Ishikawa (cell line): Measurements from ENCODE around the gene RETSAT.

Experiments
- CEBPB ChIP-seq: IDR thresholded peaks from 2 replicates; pipeline ENCODE4 v1.6.1; 2012
- CREB1 ChIP-seq: IDR thresholded peaks from 2 replicates; pipeline ENCODE4 v1.6.1; 2012; ENCODE audit warnings: low read depth
- EGR1 ChIP-seq: IDR thresholded peaks from 2 replicates; pipeline ENCODE4 v1.6.1; 2012
- EP300 ChIP-seq: IDR thresholded peaks from 2 replicates; pipeline ENCODE4 v1.6.1; 2012; ENCODE audit warnings: borderline replicate concordance
- MAX ChIP-seq: IDR thresholded peaks from 2 replicates; pipeline ENCODE4 v1.6.1; 2012
- NFIC ChIP-seq: IDR thresholded peaks from 2 replicates; pipeline ENCODE4 v1.6.1; 2012
- TAF1 ChIP-seq: IDR thresholded peaks from 2 replicates; pipeline ENCODE4 v1.6.1; 2012; ENCODE audit warnings: low read depth, mild to moderate bottlenecking
- TEAD4 ChIP-seq: IDR thresholded peaks from 2 replicates; pipeline ENCODE4 v1.6.1; 2012
- USF1 ChIP-seq: IDR thresholded peaks from 2 replicates; pipeline ENCODE4 v1.6.1; 2012
- YY1 ChIP-seq: IDR thresholded peaks from 2 replicates; pipeline ENCODE4 v1.6.1; 2012; ENCODE audit warnings: low read depth
- ZBTB7A ChIP-seq: IDR thresholded peaks from 2 replicates; pipeline ENCODE4 v1.6.1; 2012; ENCODE audit warnings: low read depth

- TF ChIP-seq TAF1, result no peak
- TF ChIP-seq YY1, result no peak
- TF ChIP-seq EP300, result no peak
- TF ChIP-seq MAX, result no peak
- no peak for TF ChIP-seq CEBPB
- TF ChIP-seq NFIC, result no peak
- TF ChIP-seq ZBTB7A, result no peak
- no peak for TF ChIP-seq USF1
- no peak for TF ChIP-seq EGR1
- no peak for TF ChIP-seq CREB1
- no peak for TF ChIP-seq TEAD4
Observed at GRCh38 chr2:85302121-85302520, 52.2 kb downstream of the RETSAT start.
